OCI-LY7 (cell line): ENCODE measurements around the gene C1orf198. TPM values are rescaled to one million over a fixed set of nuclear protein-coding genes. Genes with fewer than 3 reads are reported as not detected.

Source experiments
- BruUV-seq: library from RNA; stranded (reverse); fragments of 400-500 nt; replicated peaks from 2 replicates; lab custom pipeline; 2021; lab: Mats Ljungman, UMichigan
- CTCF ChIA-PET: fragments of 300-600 bp; sonication (Branson Sonifier 250); formaldehyde crosslinking; loops from one replicate; lab custom pipeline; 2022; ENCODE audit warnings: antibody characterized with exemption; ENCODE audit not compliant: unreplicated experiment; lab: Charles Lee
- POLR2A ChIA-PET: fragments of 300-600 bp; sonication (Branson Sonifier 250); formaldehyde crosslinking; loops from one replicate; lab custom pipeline; 2022; ENCODE audit warnings: antibody characterized with exemption; lab: Charles Lee
- DNase-seq: peaks from one replicate; pipeline ENCODE4 v3.0.0-alpha.2; 2015; ENCODE audit warnings: low spot score
- H2AFZ ChIP-seq: fragments of 200-600 bp; sonication (generic), shearing (Covaris generic); 2 replicates; pipeline ENCODE4 v1.6.1; 2014; ENCODE audit warnings: mild to moderate bottlenecking, antibody characterized with exemption, low read length, moderate library complexity
- H3K27ac ChIP-seq: fragments of 200-600 bp; sonication (generic); 2 replicates; pipeline ENCODE4 v1.5.1; 2014; ENCODE audit warnings: mixed run types, low read depth, mild to moderate bottlenecking, moderate library complexity, low read length, inconsistent platforms; ENCODE audit not compliant: poor library complexity, severe bottlenecking
- H3K36me3 ChIP-seq: fragments of 200-600 bp; sonication (generic); 2 replicates; pipeline ENCODE4 v1.6.1; 2014; ENCODE audit warnings: mild to moderate bottlenecking, antibody characterized with exemption, low read length, moderate library complexity, mixed read lengths; ENCODE audit not compliant: insufficient read depth
- H3K4me1 ChIP-seq: fragments of 200-600 bp; sonication (generic); 2 replicates; pipeline ENCODE4 v1.5.1; 2014; ENCODE audit warnings: mild to moderate bottlenecking, low read length; ENCODE audit not compliant: insufficient read depth, poor library complexity, severe bottlenecking
- H3K4me2 ChIP-seq: fragments of 200-600 bp; sonication (generic); 2 replicates; pipeline ENCODE4 v1.6.1; 2014; ENCODE audit warnings: mild to moderate bottlenecking, low read length
- H3K4me3 ChIP-seq: fragments of 200-600 bp; sonication (generic); 2 replicates; pipeline ENCODE4 v1.5.1; 2014; ENCODE audit warnings: mild to moderate bottlenecking, low read depth, low read length; ENCODE audit not compliant: poor library complexity, severe bottlenecking
- H3K79me2 ChIP-seq: fragments of 200-600 bp; sonication (generic); 2 replicates; pipeline ENCODE4 v1.6.1; 2016; ENCODE audit warnings: low read depth, mild to moderate bottlenecking, low read length, moderate library complexity, mixed read lengths; ENCODE audit not compliant: insufficient read depth
- H3K9me2 ChIP-seq: fragments of 200-600 bp; sonication (generic); 2 replicates; pipeline ENCODE4 v1.6.1; 2016; ENCODE audit warnings: mild to moderate bottlenecking, low read length, mixed read lengths; ENCODE audit not compliant: insufficient read depth
- H3K9me3 ChIP-seq: fragments of 200-600 bp; sonication (generic); 2 replicates; pipeline ENCODE4 v1.6.1; 2014; ENCODE audit warnings: mild to moderate bottlenecking, mixed run types, low read length, mixed read lengths
- H4K20me1 ChIP-seq: fragments of 200-600 bp; sonication (generic); 2 replicates; pipeline ENCODE4 v1.6.1; 2014; ENCODE audit warnings: mild to moderate bottlenecking, antibody characterized with exemption, low read length, moderate library complexity, mixed read lengths; ENCODE audit not compliant: insufficient read depth
- EZH2phosphoT487 ChIP-seq: fragments of 200-600 bp; sonication (generic); IDR thresholded peaks from 2 replicates; pipeline ENCODE4 v1.6.1; 2018; ENCODE audit warnings: low read depth, borderline replicate concordance, mild to moderate bottlenecking, mixed run types, antibody characterized with exemption, low read length, moderate library complexity, mixed read lengths
- intact Hi-C: fragments of 100-400 bp; cut with micrococcal nuclease; formaldehyde crosslinking; loops from one replicate; pipeline ENCODE4 v1.10.0; 2022; ENCODE audit not compliant: unreplicated experiment
- total RNA-seq, 2 experiments: library from RNA; depleted of rRNA in 1 of 2; stranded (reverse); fragments of >200 nt in 1 of 2; shearing (Covaris generic) in 1 of 2; gene quantifications; 2 replicates each; pipeline ENCODE4 v1.2.3, GENCODE V29; 2014 to 2022
- TF ChIP-seq, protein P1 (sequence below): fragments of 200-600 bp; sonication (generic); conservative IDR thresholded peaks from 2 replicates; pipeline ENCODE4 v1.5.1; 2014; ENCODE audit warnings: mild to moderate bottlenecking, antibody characterized with exemption, low read length, moderate library complexity, mixed read lengths

Gene C1orf198
- total RNA-seq, 2 experiments from 2014 or later: 5.7 to 6.5 TPM

DNA sequence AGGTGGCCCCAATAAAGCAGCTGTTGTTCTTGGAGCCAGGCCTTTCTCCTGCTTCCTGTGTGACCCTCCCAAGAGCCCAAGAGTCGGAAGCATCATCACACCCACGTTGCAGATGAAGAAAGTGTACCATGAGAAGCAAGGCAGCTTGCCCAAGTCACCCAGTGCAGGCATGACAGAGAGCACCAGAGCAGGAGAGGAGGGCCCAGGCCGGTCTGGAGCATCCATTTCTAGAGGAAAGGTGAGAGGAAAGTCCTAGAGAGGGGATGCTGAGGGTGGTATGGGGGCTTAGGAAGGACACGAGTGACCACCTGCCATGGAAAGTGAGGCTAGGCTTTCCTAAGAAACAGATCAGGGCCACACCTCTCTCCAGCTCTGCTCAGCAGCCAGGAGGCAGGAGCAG lies 47.0 kb downstream of the C1orf198 start:
- ChIA-PET CTCF (no interaction called here), POLR2A (no interaction called here)
- TF ChIP-seq EZH2phosphoT487: no peak
- TF ChIP-seq, protein P1, sequence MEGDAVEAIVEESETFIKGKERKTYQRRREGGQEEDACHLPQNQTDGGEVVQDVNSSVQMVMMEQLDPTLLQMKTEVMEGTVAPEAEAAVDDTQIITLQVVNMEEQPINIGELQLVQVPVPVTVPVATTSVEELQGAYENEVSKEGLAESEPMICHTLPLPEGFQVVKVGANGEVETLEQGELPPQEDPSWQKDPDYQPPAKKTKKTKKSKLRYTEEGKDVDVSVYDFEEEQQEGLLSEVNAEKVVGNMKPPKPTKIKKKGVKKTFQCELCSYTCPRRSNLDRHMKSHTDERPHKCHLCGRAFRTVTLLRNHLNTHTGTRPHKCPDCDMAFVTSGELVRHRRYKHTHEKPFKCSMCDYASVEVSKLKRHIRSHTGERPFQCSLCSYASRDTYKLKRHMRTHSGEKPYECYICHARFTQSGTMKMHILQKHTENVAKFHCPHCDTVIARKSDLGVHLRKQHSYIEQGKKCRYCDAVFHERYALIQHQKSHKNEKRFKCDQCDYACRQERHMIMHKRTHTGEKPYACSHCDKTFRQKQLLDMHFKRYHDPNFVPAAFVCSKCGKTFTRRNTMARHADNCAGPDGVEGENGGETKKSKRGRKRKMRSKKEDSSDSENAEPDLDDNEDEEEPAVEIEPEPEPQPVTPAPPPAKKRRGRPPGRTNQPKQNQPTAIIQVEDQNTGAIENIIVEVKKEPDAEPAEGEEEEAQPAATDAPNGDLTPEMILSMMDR: no peak

DNA sequence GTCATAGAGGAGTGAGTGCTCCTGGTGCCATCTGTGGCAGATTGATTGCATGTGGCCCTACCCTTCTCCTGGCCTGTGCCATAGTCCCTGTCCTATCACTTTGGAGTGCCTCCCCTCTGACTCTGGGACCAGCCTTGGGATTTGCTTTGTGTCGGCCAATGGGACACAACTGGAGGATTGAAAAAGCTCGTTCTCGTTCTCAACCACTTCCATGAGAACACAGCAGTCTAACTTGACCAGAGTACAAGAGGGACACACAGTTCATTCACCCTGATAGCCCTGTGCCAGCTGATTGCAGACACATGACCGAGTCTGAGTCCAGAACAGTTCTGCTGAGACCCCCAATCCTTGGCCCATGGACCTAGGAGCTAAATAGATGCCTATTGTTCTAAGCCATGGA lies 47.8 kb downstream of the C1orf198 start:
- H3K4me1 ChIP-seq: no peaks in the 10 kb centered on the region
- TF ChIP-seq, protein P1: no peak
- no peak for TF ChIP-seq EZH2phosphoT487
- H2AFZ ChIP-seq: no peak overlapping the region
- no peak overlapping the region for H3K4me2 ChIP-seq
- H3K79me2 ChIP-seq: no peaks in the 10 kb centered on the region
- no peak for DNase-seq
- POLR2A ChIA-PET: no interaction called here
- no peaks in the 10 kb centered on the region for H4K20me1 ChIP-seq
- H3K4me3 ChIP-seq: no peak overlapping the region
- no peak overlapping the region for H3K27ac ChIP-seq
- H3K9me3 ChIP-seq: no peaks in the 10 kb centered on the region
- no peaks in the 10 kb centered on the region for H3K9me2 ChIP-seq
- no TSS peak for BruUV-seq
- intact Hi-C loops: no loop called here
- CTCF ChIA-PET: no interaction called here
- H3K36me3 ChIP-seq: no peaks in the 10 kb centered on the region

More for the DNA sequence above, 47.0 kb downstream of the C1orf198 start:
- intact Hi-C loops: no loop called here
- Histone ChIP-seq H3K4me3 (no peak overlapping the region), H3K9me3 (no peaks in the 10 kb centered on the region), H2AFZ (no peak overlapping the region), H4K20me1 (no peaks in the 10 kb centered on the region), H3K4me1 (no peaks in the 10 kb centered on the region), H3K27ac (no peak overlapping the region), H3K79me2 (no peaks in the 10 kb centered on the region), H3K9me2 (no peaks in the 10 kb centered on the region), H3K36me3 (no peaks in the 10 kb centered on the region), H3K4me2 (no peak overlapping the region)
- DNase-seq: no peak
- no TSS peak for BruUV-seq

DNA sequence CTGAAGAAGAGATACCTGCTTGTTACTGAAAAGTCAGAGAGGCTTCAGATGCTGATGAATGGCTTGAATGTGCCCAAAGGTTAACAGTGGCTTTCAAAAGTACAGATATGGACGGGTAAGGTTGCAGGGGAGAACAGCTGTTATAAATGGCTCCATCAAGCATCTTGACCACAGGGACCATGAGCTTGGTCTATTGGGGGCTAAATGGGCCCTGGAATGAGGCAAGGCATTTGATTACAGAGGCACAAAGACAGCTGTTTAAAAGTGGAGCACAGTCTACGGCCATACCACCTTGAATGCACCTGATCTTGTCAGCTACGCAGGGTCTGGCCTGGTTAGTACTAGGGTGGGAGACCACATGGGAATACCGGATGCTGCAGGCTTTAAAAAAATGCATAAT lies 48.3 kb downstream of the C1orf198 start:
- Histone ChIP-seq H4K20me1 (no peaks in the 10 kb centered on the region), H3K4me1 (no peaks in the 10 kb centered on the region), H3K79me2 (no peaks in the 10 kb centered on the region), H3K9me3 (no peaks in the 10 kb centered on the region), H3K9me2 (no peaks in the 10 kb centered on the region), H3K4me3 (no peak overlapping the region), H3K4me2 (no peak overlapping the region), H3K36me3 (no peaks in the 10 kb centered on the region), H2AFZ (no peak overlapping the region), H3K27ac (no peak overlapping the region)
- DNase-seq: no peak
- TF ChIP-seq EZH2phosphoT487: no peak
- TF ChIP-seq, protein P1: no peak
- ChIA-PET CTCF (no interaction called here), POLR2A (no interaction called here)
- BruUV-seq: no TSS peak
- intact Hi-C loops: no loop called here
